ENCODE results near the gene PPP1R12A.
"Not testable (repeated sequence)": the region's sequence is repeated elsewhere in the genome, so short reads cannot be mapped to it uniquely, and the experiment has no call there.

Gene PPP1R12A

GRCh38 chr12:79935021-79935623, at the start of gene PPP1R12A:
PPP1R12A (minus strand) TSS chr12:79935097; CDS start chr12:79934931, 166 bp downstream.
- H3K27ac ChIP-seq: peak within 1 kb of the TSS; percentile 87

GRCh38 chr12:79983986-79984620, 49.2 kb upstream of the PPP1R12A start:
- TF ChIP-seq CTCF (IDR thresholded peaks at IDR 0.05): no peak
- no peak overlapping the region for H3K27ac ChIP-seq

More at GRCh38 chr12:79935021-79935623, at the start of gene PPP1R12A:
- TF ChIP-seq CTCF (IDR thresholded peaks at IDR 0.05): no peak
- no peak for TF ChIP-seq ZFX (IDR thresholded peaks at IDR 0.05; ENCODE audit: borderline replicate concordance)

- no peak overlapping the region for H3K27ac ChIP-seq
Observed at GRCh38 chr12:79983492-79983891, 48.6 kb upstream of the PPP1R12A start.

GRCh38 chr12:79982086-79983062, 47.5 kb upstream of the PPP1R12A start:
- TF ChIP-seq ZFX (IDR thresholded peaks at IDR 0.05; ENCODE audit: borderline replicate concordance) (no peak), CTCF (IDR thresholded peaks at IDR 0.05) (no peak)
- no peak overlapping the region for H3K27ac ChIP-seq

More at GRCh38 chr12:79983492-79983891, 48.6 kb upstream of the PPP1R12A start:
- TF ChIP-seq CTCF (IDR thresholded peaks at IDR 0.05) (no peak), ZFX (IDR thresholded peaks at IDR 0.05; ENCODE audit: borderline replicate concordance) (no peak)

GRCh38 chr12:79978692-79979091, 43.8 kb upstream of the PPP1R12A start:
- no peak for TF ChIP-seq CTCF (IDR thresholded peaks at IDR 0.05)
- TF ChIP-seq ZFX (IDR thresholded peaks at IDR 0.05; ENCODE audit: borderline replicate concordance): no peak
- H3K27ac ChIP-seq: no peak overlapping the region

- not testable (repeated sequence) for H3K27ac ChIP-seq
Observed at GRCh38 chr12:79977856-79978460, 43.1 kb upstream of the PPP1R12A start.

- H3K27ac ChIP-seq: no peak overlapping the region
- no peak for TF ChIP-seq CTCF (IDR thresholded peaks at IDR 0.05)
- TF ChIP-seq ZFX (IDR thresholded peaks at IDR 0.05; ENCODE audit: borderline replicate concordance): no peak
Observed at GRCh38 chr12:79975143-79975542, 40.2 kb upstream of the PPP1R12A start.
